H1 (cell line): ENCODE measurements around the gene SLC23A1. TPM values are rescaled to one million over a fixed set of nuclear protein-coding genes. Genes with fewer than 3 reads are reported as not detected.

Experiments
- ASH2L ChIP-seq: fragments of 200-600, 300-600 bp; sonication (generic); IDR thresholded peaks from one replicate; pipeline ENCODE4 v1.7.1; 2017; ENCODE audit warnings: low read length
- CHD2 ChIP-seq: IDR thresholded peaks from 2 replicates; pipeline ENCODE4 v1.6.1; 2012; ENCODE audit warnings: low read length, improper control_type of control experiment
- EP300 ChIP-seq, 2 experiments: IDR thresholded peaks; 1 replicate in 1 of 2; 2 replicates in 1 of 2; pipeline ENCODE4 v1.6.1; 2011 to 2012; ENCODE audit warnings: low read depth in 2 of 2, low read length in 2 of 2, mild to moderate bottlenecking in 2 of 2, borderline replicate concordance in 1 of 2, inconsistent platforms in 1 of 2, moderate library complexity in 1 of 2
- HDAC6 ChIP-seq: IDR thresholded peaks from one replicate; pipeline ENCODE4 v1.7.1; 2012; ENCODE audit warnings: low read depth, mild to moderate bottlenecking, inconsistent platforms, low read length, moderate library complexity
- NANOG ChIP-seq: IDR thresholded peaks from 2 replicates; pipeline ENCODE4 v1.6.1; 2011; ENCODE audit warnings: low read length, low read depth, mild to moderate bottlenecking, inconsistent platforms; ENCODE audit not compliant: insufficient read depth, poor library complexity, severe bottlenecking
- RFX5 ChIP-seq: IDR thresholded peaks from 2 replicates; pipeline ENCODE4 v1.6.1; 2011; ENCODE audit warnings: low read depth, low read length, improper control_type of control experiment, borderline replicate concordance
- SAP30 ChIP-seq: fragments of 300-600 bp; sonication (generic); IDR thresholded peaks from 2 replicates; pipeline ENCODE4 v1.7.1; 2012; ENCODE audit warnings: low read length, moderate library complexity, mild to moderate bottlenecking, inconsistent platforms; ENCODE audit not compliant: insufficient read depth, insufficient replicate concordance
- SIX5 ChIP-seq: IDR thresholded peaks from 2 replicates; pipeline ENCODE4 v1.6.1; 2011; ENCODE audit warnings: mild to moderate bottlenecking, low read depth, low read length
- polyA plus RNA-seq, 7 experiments: library from polyadenylated mRNA; depleted of rRNA in 3 of 7; stranded (reverse) in 5 of 7; unstranded in 2 of 7; fragments of >200 nt in 5 of 7; fragments of 200-250 nt in 2 of 7; gene quantifications; 1 replicate in 5 of 7; 2 replicates in 1 of 7; 4 replicates in 1 of 7; pipeline versions ENCODE4 v1.2.1 to v1.2.3, GENCODE V29; 2011 to 2013; ENCODE audit warnings: missing spikeins in 2 of 7, mixed read lengths in 2 of 7
- total RNA-seq: library from RNA; stranded (reverse); fragmentation: NEBNext Ultra II Directional; extraction: Animal tissue kit (Norgen Biotek cat#: 25700); gene quantifications from 2 replicates; pipeline ENCODE4 v1.2.1, GENCODE V29; 2021
- TF ChIP-seq, protein P1 (sequence below): fragments of 300-600 bp; sonication (generic); IDR thresholded peaks from 2 replicates; pipeline ENCODE4 v1.7.1; 2012; ENCODE audit warnings: low read length, moderate library complexity, mild to moderate bottlenecking, inconsistent platforms; ENCODE audit not compliant: insufficient replicate concordance

SLC23A1 gene
- total and polyA plus RNA-seq, 2 of the 8 experiments (the other 6 are each of a cell fraction or from before 2014, with no cell fraction given) = not detected

DNA sequence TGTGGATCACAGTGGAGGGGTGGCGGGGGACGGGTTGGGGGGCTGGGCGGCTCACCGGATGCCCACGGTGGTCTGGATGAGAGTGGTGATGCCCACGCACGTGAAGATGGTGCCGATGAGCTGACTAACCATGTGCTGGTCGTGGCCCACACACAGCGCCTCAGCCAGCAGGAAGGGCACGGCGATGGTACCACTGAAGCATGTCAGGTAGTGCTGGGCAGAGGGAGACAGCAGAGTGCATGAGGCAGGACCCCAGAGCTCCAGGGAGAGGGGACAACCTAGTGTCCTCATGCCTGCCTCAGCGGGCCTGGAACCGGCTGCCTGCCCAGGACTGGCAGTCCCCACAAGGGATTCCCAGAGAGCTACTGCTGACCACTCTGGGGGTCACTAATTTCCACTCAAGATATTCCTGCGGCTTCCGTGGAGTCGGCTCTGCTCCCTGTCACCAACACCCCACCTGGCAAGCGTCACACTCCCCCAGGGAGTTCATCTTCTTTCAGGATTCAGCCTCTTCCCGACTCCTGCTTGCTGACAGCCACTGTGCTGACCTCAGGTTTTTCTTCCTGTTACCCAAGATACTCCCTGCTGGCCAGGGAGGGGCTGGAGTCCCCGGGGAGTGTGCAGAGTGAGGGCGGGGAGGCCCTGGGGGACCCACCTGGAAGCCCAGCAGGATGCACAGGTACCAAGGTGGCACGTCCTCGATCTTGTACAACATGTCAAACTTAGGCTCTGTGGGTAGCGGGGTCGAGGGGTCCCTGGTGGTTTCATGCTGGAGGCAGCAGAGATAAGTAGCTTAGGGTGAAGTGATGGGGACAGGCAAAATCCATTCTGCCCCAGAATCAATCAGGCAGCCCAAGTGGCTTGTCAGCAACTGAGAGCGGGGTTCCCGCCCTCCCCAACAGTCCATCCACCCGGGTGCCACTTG is 998 bp downstream of the SLC23A1 start (continued):
- TF ChIP-seq, protein P1, sequence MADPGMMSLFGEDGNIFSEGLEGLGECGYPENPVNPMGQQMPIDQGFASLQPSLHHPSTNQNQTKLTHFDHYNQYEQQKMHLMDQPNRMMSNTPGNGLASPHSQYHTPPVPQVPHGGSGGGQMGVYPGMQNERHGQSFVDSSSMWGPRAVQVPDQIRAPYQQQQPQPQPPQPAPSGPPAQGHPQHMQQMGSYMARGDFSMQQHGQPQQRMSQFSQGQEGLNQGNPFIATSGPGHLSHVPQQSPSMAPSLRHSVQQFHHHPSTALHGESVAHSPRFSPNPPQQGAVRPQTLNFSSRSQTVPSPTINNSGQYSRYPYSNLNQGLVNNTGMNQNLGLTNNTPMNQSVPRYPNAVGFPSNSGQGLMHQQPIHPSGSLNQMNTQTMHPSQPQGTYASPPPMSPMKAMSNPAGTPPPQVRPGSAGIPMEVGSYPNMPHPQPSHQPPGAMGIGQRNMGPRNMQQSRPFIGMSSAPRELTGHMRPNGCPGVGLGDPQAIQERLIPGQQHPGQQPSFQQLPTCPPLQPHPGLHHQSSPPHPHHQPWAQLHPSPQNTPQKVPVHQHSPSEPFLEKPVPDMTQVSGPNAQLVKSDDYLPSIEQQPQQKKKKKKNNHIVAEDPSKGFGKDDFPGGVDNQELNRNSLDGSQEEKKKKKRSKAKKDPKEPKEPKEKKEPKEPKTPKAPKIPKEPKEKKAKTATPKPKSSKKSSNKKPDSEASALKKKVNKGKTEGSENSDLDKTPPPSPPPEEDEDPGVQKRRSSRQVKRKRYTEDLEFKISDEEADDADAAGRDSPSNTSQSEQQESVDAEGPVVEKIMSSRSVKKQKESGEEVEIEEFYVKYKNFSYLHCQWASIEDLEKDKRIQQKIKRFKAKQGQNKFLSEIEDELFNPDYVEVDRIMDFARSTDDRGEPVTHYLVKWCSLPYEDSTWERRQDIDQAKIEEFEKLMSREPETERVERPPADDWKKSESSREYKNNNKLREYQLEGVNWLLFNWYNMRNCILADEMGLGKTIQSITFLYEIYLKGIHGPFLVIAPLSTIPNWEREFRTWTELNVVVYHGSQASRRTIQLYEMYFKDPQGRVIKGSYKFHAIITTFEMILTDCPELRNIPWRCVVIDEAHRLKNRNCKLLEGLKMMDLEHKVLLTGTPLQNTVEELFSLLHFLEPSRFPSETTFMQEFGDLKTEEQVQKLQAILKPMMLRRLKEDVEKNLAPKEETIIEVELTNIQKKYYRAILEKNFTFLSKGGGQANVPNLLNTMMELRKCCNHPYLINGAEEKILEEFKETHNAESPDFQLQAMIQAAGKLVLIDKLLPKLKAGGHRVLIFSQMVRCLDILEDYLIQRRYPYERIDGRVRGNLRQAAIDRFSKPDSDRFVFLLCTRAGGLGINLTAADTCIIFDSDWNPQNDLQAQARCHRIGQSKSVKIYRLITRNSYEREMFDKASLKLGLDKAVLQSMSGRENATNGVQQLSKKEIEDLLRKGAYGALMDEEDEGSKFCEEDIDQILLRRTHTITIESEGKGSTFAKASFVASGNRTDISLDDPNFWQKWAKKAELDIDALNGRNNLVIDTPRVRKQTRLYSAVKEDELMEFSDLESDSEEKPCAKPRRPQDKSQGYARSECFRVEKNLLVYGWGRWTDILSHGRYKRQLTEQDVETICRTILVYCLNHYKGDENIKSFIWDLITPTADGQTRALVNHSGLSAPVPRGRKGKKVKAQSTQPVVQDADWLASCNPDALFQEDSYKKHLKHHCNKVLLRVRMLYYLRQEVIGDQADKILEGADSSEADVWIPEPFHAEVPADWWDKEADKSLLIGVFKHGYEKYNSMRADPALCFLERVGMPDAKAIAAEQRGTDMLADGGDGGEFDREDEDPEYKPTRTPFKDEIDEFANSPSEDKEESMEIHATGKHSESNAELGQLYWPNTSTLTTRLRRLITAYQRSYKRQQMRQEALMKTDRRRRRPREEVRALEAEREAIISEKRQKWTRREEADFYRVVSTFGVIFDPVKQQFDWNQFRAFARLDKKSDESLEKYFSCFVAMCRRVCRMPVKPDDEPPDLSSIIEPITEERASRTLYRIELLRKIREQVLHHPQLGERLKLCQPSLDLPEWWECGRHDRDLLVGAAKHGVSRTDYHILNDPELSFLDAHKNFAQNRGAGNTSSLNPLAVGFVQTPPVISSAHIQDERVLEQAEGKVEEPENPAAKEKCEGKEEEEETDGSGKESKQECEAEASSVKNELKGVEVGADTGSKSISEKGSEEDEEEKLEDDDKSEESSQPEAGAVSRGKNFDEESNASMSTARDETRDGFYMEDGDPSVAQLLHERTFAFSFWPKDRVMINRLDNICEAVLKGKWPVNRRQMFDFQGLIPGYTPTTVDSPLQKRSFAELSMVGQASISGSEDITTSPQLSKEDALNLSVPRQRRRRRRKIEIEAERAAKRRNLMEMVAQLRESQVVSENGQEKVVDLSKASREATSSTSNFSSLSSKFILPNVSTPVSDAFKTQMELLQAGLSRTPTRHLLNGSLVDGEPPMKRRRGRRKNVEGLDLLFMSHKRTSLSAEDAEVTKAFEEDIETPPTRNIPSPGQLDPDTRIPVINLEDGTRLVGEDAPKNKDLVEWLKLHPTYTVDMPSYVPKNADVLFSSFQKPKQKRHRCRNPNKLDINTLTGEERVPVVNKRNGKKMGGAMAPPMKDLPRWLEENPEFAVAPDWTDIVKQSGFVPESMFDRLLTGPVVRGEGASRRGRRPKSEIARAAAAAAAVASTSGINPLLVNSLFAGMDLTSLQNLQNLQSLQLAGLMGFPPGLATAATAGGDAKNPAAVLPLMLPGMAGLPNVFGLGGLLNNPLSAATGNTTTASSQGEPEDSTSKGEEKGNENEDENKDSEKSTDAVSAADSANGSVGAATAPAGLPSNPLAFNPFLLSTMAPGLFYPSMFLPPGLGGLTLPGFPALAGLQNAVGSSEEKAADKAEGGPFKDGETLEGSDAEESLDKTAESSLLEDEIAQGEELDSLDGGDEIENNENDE = no peak
- TF ChIP-seq ASH2L = no peak
- TF ChIP-seq SAP30 = no peak
- TF ChIP-seq SIX5 = no peak
- TF ChIP-seq HDAC6 = no peak
- no peak for TF ChIP-seq EP300 (IDR thresholded peaks at IDR 0.05; ENCODE audit: borderline replicate concordance in 1 of 2, low read depth in 2 of 2, low read length in 2 of 2)
- TF ChIP-seq CHD2 = no peak
- TF ChIP-seq RFX5 = no peak
- TF ChIP-seq NANOG = no peak
